HK-2 (cell line): ENCODE results near the gene ARPC3.
"Not testable (repeated sequence)": the region's sequence is repeated elsewhere in the genome, so short reads cannot be mapped to it uniquely, and the experiment has no call there.

Experiments
- DNase-seq: peaks from one replicate; pipeline ENCODE4 v3.0.0-alpha.2; 2018; ENCODE audit not compliant: unreplicated experiment

Gene ARPC3

GRCh38 chr12:110449799-110450497, at the start of gene ARPC3:
TSS of gene ARPC3 (minus strand) at chr12:110450337. CDS start at chr12:110450260, 77 bp downstream.
- peak; percentile 94 for DNase-seq

GRCh38 chr12:110498984-110499706, 49.0 kb upstream of the ARPC3 start:
- DNase-seq, result no peak

GRCh38 chr12:110475426-110475825, 25.3 kb upstream of the ARPC3 start:
- DNase-seq, result no peak

GRCh38 chr12:110468214-110469048, 18.3 kb upstream of the ARPC3 start, which contains the start of the genes FAM216A and GPN3:
TSS of gene FAM216A (plus strand) at chr12:110468845. CDS start at chr12:110468876, 31 bp downstream.
TSS of gene GPN3 (minus strand) at chr12:110468257. CDS start at chr12:110468203, 54 bp downstream.
- DNase-seq, result peak; percentile 98

GRCh38 chr12:110467847-110468213, 17.7 kb upstream of the ARPC3 start:
- DNase-seq, result no peak

GRCh38 chr12:110466791-110467190, 16.7 kb upstream of the ARPC3 start:
- no peak for DNase-seq

- DNase-seq, result not testable (repeated sequence)
These were observed 15.6 kb upstream of the ARPC3 start for GRCh38 chr12:110465765-110466164.

GRCh38 chr12:110465024-110465423, 14.9 kb upstream of the ARPC3 start:
- DNase-seq, result no peak

- DNase-seq, result not testable (repeated sequence)
These were observed 11.1 kb upstream of the ARPC3 start for GRCh38 chr12:110461189-110461588.

GRCh38 chr12:110458756-110459155, 8.6 kb upstream of the ARPC3 start:
- DNase-seq, result no peak

GRCh38 chr12:110453569-110454296, 3.6 kb upstream of the ARPC3 start:
- DNase-seq, result no peak

- DNase-seq, result no peak
These were observed 1.1 kb upstream of the ARPC3 start for GRCh38 chr12:110451263-110451662.

- no peak for DNase-seq
These were observed 5.7 kb downstream of the ARPC3 start for GRCh38 chr12:110444455-110444854.

- no peak for DNase-seq
These were observed 13.9 kb downstream of the ARPC3 start for GRCh38 chr12:110436231-110436630.

GRCh38 chr12:110431957-110432587, 18.1 kb downstream of the ARPC3 start:
- no peak for DNase-seq

- not testable (repeated sequence) for DNase-seq
These were observed 20.5 kb downstream of the ARPC3 start for GRCh38 chr12:110429676-110430075.

GRCh38 chr12:110426406-110426805, 23.7 kb downstream of the ARPC3 start:
- DNase-seq, result no peak

- DNase-seq, result no peak
These were observed 25.9 kb downstream of the ARPC3 start for GRCh38 chr12:110424237-110424636.

- no peak for DNase-seq
These were observed 28.4 kb downstream of the ARPC3 start for GRCh38 chr12:110421701-110422100.

- DNase-seq, result no peak
These were observed 28.9 kb downstream of the ARPC3 start for GRCh38 chr12:110421159-110421661.

- not testable (repeated sequence) for DNase-seq
These were observed 29.5 kb downstream of the ARPC3 start for GRCh38 chr12:110420644-110421043.
